Keratinocyte (primary cell): ENCODE results near the gene SPTSSB.

Experiments used
- EZH2 ChIP-seq: IDR thresholded peaks from one replicate; pipeline ENCODE4 v1.6.1; 2012; ENCODE audit warnings: inconsistent platforms, mild to moderate bottlenecking, low read length, moderate library complexity
- TF ChIP-seq, protein P1 (sequence below), 3 experiments: IDR thresholded peaks in 1 of 3; conservative IDR thresholded peaks in 1 of 3; optimal IDR thresholded peaks in 1 of 3; 2 replicates in 2 of 3; 3 replicates in 1 of 3; pipeline versions ENCODE3 to v1.5.1; 2011; ENCODE audit warnings: low read length in 3 of 3, mild to moderate bottlenecking in 3 of 3, moderate library complexity in 2 of 3, control low read depth in 1 of 3, inconsistent platforms in 1 of 3; ENCODE audit not compliant: insufficient read depth in 2 of 3; ENCODE audit errors: extremely low read depth in 1 of 3

DNA sequence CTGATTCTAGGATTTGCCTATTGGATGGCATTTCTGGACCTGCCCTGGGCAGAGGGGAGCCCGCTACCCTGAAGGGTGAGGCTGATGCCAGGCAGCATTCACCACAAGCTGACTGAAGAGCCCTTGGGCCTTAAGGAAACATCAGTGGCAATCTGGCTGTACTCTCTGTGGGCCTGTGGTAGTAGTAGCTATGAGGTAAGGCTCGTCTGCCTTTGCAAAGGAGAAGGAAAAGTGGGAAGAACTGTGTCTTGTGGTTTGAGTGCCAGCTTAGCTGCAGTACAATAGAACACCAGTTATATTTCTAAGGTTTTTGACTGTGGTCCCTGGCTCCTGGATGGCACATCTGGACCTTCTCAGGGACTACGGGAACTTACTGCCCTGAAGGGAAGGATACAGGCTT lies 51.5 kb downstream of the SPTSSB start:
- TF ChIP-seq, protein P1, sequence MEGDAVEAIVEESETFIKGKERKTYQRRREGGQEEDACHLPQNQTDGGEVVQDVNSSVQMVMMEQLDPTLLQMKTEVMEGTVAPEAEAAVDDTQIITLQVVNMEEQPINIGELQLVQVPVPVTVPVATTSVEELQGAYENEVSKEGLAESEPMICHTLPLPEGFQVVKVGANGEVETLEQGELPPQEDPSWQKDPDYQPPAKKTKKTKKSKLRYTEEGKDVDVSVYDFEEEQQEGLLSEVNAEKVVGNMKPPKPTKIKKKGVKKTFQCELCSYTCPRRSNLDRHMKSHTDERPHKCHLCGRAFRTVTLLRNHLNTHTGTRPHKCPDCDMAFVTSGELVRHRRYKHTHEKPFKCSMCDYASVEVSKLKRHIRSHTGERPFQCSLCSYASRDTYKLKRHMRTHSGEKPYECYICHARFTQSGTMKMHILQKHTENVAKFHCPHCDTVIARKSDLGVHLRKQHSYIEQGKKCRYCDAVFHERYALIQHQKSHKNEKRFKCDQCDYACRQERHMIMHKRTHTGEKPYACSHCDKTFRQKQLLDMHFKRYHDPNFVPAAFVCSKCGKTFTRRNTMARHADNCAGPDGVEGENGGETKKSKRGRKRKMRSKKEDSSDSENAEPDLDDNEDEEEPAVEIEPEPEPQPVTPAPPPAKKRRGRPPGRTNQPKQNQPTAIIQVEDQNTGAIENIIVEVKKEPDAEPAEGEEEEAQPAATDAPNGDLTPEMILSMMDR (optimal IDR thresholded peaks at IDR 0.05 in 1 of 3, IDR thresholded peaks at IDR 0.05 in 1 of 3, conservative IDR thresholded peaks at IDR 0.05 in 1 of 3; ENCODE audit: extremely low read depth in 1 of 3, insufficient read depth in 2 of 3, low read length in 3 of 3) = no peak
- no peak for TF ChIP-seq EZH2
